Measurements from ENCODE around the gene ITPR1.

GRCh38 chr3:4472312-4472711, 20.8 kb upstream of the ITPR1 start:
- TF ChIP-seq CTCF (conservative IDR thresholded peaks at IDR 0.05; ENCODE audit: low read length) (no peak), EZH2phosphoT487 (IDR thresholded peaks at IDR 0.05; ENCODE audit: borderline replicate concordance) (no peak)

All from Loucy (cell line).